Left lung (tissue), 10 donors: ENCODE results near the gene PARP15. TPM values are rescaled to one million over a fixed set of nuclear protein-coding genes. Genes with fewer than 3 reads are reported as not detected.

Source experiments
- ATAC-seq: fragments of 200-7000 bp; cut with Tn5 transposase; one replicate; pipeline ENCODE4 v1.9.1; 2020; ENCODE audit warnings: moderate library complexity
- DNase-seq, 4 donors: peaks; one replicate each; pipeline ENCODE4 v3.0.0-alpha.2; 2013 to 2020
- H3K27ac ChIP-seq, 2 donors: fragments of 200-600 bp; sonication (generic) in 1 of 2; one replicate each; pipeline versions ENCODE4 v1.5.0 to v1.8.0; 2020 to 2021
- H3K27me3 ChIP-seq, 2 donors: fragments of 200-600 bp; sonication (generic) in 1 of 2; one replicate each; pipeline versions ENCODE4 v1.5.0 to v1.8.0; 2020 to 2021
- H3K36me3 ChIP-seq, 2 donors: fragments of 200-600 bp; sonication (generic) in 1 of 2; one replicate each; pipeline versions ENCODE4 v1.5.0 to v1.8.0; 2020 to 2021
- H3K4me1 ChIP-seq, 2 donors: fragments of 200-600 bp; one replicate each; pipeline ENCODE4 v1.8.0; 2021
- H3K4me3 ChIP-seq, 2 donors: fragments of 200-600 bp; sonication (generic) in 1 of 2; one replicate each; pipeline versions ENCODE4 v1.5.0 to v1.8.0; 2020 to 2021; ENCODE audit warnings: mild to moderate bottlenecking in 1 of 2
- H3K9me3 ChIP-seq, 2 donors: fragments of 200-600 bp; sonication (generic) in 1 of 2; one replicate each; pipeline versions ENCODE4 v1.5.0 to v1.8.0; 2020 to 2021
- intact Hi-C, 2 donors: fragments of 100-400 bp; cut with DNase I; formaldehyde crosslinking; loops; one replicate each; pipeline versions ENCODE4 v1.11.2 to v1.14.2; 2022
- polyA plus RNA-seq, 6 donors: library from polyadenylated mRNA; unstranded; fragments of 120-200 nt; gene quantifications; one replicate each; pipeline ENCODE4 v1.2.1, GENCODE V29; 2013; ENCODE audit not compliant: insufficient read length in 6 of 6
- total RNA-seq, 2 donors: library from RNA; stranded (reverse); fragmentation: NEBNext Ultra II Directional; extraction: Animal tissue kit (Norgen Biotek cat#: 25700); gene quantifications; one replicate each; pipeline ENCODE4 v1.2.1, GENCODE V29; 2021
- TF ChIP-seq, protein P1 (sequence below), 2 donors: fragments of 200-600 bp; sonication (generic) in 1 of 2; IDR thresholded peaks; one replicate each; pipeline versions ENCODE4 v1.5.0 to v1.8.0; 2021; ENCODE audit warnings: antibody characterized with exemption in 2 of 2
- donor health status: DM: no; HTN: yes; CAD: no.
- donor health status: DM: no; HTN: no; CAD: no.

Gene PARP15
- total and polyA plus RNA-seq, 8 donors, result 0.51 to 5.8 (median 0.99) TPM

GRCh38 chr3:122679085-122679881, 101.8 kb downstream of the PARP15 start:
- H3K36me3 ChIP-seq, result no peaks in the 10 kb centered on the region
- H3K9me3 ChIP-seq, result no peaks in the 10 kb centered on the region
- intact Hi-C loops, result loop anchor here in 1 of 2 donors (5.0 kb wide), 2 partner anchors 117 to 222 kb away; partner anchors contain the start of genes DTX3L and PARP9
- peak overlapping the region; percentile 10 to 90 for H3K4me3 ChIP-seq
- TF ChIP-seq, protein P1, sequence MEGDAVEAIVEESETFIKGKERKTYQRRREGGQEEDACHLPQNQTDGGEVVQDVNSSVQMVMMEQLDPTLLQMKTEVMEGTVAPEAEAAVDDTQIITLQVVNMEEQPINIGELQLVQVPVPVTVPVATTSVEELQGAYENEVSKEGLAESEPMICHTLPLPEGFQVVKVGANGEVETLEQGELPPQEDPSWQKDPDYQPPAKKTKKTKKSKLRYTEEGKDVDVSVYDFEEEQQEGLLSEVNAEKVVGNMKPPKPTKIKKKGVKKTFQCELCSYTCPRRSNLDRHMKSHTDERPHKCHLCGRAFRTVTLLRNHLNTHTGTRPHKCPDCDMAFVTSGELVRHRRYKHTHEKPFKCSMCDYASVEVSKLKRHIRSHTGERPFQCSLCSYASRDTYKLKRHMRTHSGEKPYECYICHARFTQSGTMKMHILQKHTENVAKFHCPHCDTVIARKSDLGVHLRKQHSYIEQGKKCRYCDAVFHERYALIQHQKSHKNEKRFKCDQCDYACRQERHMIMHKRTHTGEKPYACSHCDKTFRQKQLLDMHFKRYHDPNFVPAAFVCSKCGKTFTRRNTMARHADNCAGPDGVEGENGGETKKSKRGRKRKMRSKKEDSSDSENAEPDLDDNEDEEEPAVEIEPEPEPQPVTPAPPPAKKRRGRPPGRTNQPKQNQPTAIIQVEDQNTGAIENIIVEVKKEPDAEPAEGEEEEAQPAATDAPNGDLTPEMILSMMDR (IDR thresholded peaks at IDR 0.05), result peak; percentile 58 to 69
- H3K4me1 ChIP-seq, result peaks cover 13 to 52% of the 10 kb centered on the region in 2 donors
- peak in 3 of 4 donors; percentile 75 to 89 (median 82) for DNase-seq
- peak overlapping the region; percentile 96 to 98 for H3K27ac ChIP-seq
- ATAC-seq, result peak; percentile 70
- no peaks in the 10 kb centered on the region for H3K27me3 ChIP-seq

GRCh38 chr3:122679882-122680474, 102.5 kb downstream of the PARP15 start:
- no peaks in the 10 kb centered on the region for H3K27me3 ChIP-seq
- TF ChIP-seq, protein P1 (IDR thresholded peaks at IDR 0.05), result no peak
- intact Hi-C loops, result loop anchor here in 1 of 2 donors (5.0 kb wide), 2 partner anchors 118 to 223 kb away; partner anchors contain the start of genes DTX3L and PARP9
- DNase-seq (peak in 2 of 4 donors; percentile 26 to 39), ATAC-seq (peak; percentile 41)
- no peaks in the 10 kb centered on the region for H3K36me3 ChIP-seq
- H3K4me1 ChIP-seq, result peaks cover 13 to 58% of the 10 kb centered on the region in 2 donors
- peak overlapping the region; percentile 70 to 90 for H3K4me3 ChIP-seq
- peak overlapping the region; percentile 96 to 98 for H3K27ac ChIP-seq
- H3K9me3 ChIP-seq, result no peaks in the 10 kb centered on the region

- Histone ChIP-seq H3K36me3 (no peaks in the 10 kb centered on the region), H3K4me1 (peaks cover 13 to 58% of the 10 kb centered on the region in 2 donors), H3K4me3 (peak within 1 kb of the TSS; percentile 70 to 90), H3K9me3 (no peaks in the 10 kb centered on the region), H3K27me3 (no peaks in the 10 kb centered on the region), H3K27ac (peak within 1 kb of the TSS; percentile 96 to 98)
- ATAC-seq (peak; percentile 76), DNase-seq (peak; percentile 79 to 90 (median 82))
- TF ChIP-seq, protein P1 (IDR thresholded peaks at IDR 0.05), result no peak
- intact Hi-C loops, result no loop called here
Observed at GRCh38 chr3:122680475-122681283, 103.2 kb downstream of the PARP15 start, which contains the start of gene PARP14. PARP14 (plus strand) TSS chr3:122680839; CDS start chr3:122680884, 45 bp downstream.

- DNase-seq (peak in 2 of 4 donors; percentile 12 to 17), ATAC-seq (peak; percentile 1)
- H3K27ac ChIP-seq, result peak overlapping the region; percentile 96 to 98
- peak overlapping the region; percentile 70 to 90 for H3K4me3 ChIP-seq
- intact Hi-C loops, result no loop called here
- TF ChIP-seq, protein P1 (IDR thresholded peaks at IDR 0.05), result no peak
- no peaks in the 10 kb centered on the region for H3K9me3 ChIP-seq
- peaks cover 13 to 58% of the 10 kb centered on the region in 2 donors for H3K4me1 ChIP-seq
- no peaks in the 10 kb centered on the region for H3K27me3 ChIP-seq
- peaks cover 0 to 5% of the 10 kb centered on the region in 2 donors for H3K36me3 ChIP-seq
Observed at GRCh38 chr3:122681284-122681973, 104.0 kb downstream of the PARP15 start.
